ENCODE data around the gene KNOP1. TPM values are rescaled to one million over a fixed set of nuclear protein-coding genes. Genes with fewer than 3 reads are reported as not detected.
A peak's percentile ranks its signal among the peaks of the same experiment; 100 is the strongest.

KNOP1 gene
- total RNA-seq, 1 experiment from 2014 or later = 99.0 TPM

DNA sequence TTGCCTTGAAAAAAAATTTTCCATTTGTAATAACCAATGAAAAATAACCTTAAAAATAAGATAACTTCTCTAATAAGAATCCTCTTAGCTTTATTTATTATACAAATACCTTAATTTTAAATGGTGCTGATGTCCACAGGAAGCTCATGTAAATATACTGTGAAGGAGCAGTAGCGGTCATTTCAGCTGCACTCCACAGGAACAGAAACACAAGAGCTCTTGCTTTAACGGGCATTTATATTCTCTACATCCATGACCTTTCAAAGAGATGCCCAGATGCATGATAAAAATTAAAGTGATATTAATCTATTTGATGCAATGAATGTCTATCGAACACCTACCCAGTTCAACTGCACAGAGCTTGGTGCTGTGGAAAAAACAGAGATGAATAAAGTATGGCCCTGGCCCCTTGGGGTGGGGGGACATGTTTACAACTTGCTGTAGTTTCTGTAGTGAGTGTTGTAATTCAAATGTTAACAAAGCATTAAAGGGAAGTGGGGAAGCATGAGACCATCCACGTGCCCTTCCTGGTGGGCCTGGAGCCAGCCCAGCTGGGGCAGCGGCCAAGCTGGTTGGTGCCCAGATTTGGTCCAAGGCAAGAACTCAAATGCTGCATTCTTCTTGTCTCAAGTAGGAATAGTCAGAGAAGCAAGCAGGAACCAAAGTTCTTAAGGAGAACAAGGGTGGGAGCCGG, 48.0 kb upstream of the KNOP1 start:
- H3K27me3 Mint-ChIP-seq (ENCODE audit: unreplicated experiment) = no peaks in the 10 kb centered on the region
- H3K4me3 Mint-ChIP-seq (ENCODE audit: low read depth, unreplicated experiment) = no peak overlapping the region
- peaks cover 8% of the 10 kb centered on the region for H3K4me1 Mint-ChIP-seq (ENCODE audit: low read depth, unreplicated experiment)
- BruUV-seq (replicated peaks) = TSS peak; percentile 14
- no peak for DNase-seq
- peaks cover 11% of the 10 kb centered on the region for H3K36me3 Mint-ChIP-seq (ENCODE audit: insufficient read depth, unreplicated experiment)
- CTCF ChIA-PET = interaction anchor here (0.8 to 1.0 kb wide), 2 partner anchors 23 to 43 kb away, joined by 3 to 4 read pairs; no protein-coding TSS in a partner anchor
- intact Hi-C loops (cut with micrococcal nuclease; ENCODE audit: unreplicated experiment) = no loop called here
- H3K27ac Mint-ChIP-seq (ENCODE audit: unreplicated experiment) = no peak overlapping the region
- peaks cover 10% of the 10 kb centered on the region for H3K9me3 Mint-ChIP-seq (ENCODE audit: low read depth, unreplicated experiment)
- TF ChIP-seq, protein P1, sequence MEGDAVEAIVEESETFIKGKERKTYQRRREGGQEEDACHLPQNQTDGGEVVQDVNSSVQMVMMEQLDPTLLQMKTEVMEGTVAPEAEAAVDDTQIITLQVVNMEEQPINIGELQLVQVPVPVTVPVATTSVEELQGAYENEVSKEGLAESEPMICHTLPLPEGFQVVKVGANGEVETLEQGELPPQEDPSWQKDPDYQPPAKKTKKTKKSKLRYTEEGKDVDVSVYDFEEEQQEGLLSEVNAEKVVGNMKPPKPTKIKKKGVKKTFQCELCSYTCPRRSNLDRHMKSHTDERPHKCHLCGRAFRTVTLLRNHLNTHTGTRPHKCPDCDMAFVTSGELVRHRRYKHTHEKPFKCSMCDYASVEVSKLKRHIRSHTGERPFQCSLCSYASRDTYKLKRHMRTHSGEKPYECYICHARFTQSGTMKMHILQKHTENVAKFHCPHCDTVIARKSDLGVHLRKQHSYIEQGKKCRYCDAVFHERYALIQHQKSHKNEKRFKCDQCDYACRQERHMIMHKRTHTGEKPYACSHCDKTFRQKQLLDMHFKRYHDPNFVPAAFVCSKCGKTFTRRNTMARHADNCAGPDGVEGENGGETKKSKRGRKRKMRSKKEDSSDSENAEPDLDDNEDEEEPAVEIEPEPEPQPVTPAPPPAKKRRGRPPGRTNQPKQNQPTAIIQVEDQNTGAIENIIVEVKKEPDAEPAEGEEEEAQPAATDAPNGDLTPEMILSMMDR (IDR thresholded peaks at IDR 0.05; ENCODE audit: unreplicated experiment) = no peak

DNA sequence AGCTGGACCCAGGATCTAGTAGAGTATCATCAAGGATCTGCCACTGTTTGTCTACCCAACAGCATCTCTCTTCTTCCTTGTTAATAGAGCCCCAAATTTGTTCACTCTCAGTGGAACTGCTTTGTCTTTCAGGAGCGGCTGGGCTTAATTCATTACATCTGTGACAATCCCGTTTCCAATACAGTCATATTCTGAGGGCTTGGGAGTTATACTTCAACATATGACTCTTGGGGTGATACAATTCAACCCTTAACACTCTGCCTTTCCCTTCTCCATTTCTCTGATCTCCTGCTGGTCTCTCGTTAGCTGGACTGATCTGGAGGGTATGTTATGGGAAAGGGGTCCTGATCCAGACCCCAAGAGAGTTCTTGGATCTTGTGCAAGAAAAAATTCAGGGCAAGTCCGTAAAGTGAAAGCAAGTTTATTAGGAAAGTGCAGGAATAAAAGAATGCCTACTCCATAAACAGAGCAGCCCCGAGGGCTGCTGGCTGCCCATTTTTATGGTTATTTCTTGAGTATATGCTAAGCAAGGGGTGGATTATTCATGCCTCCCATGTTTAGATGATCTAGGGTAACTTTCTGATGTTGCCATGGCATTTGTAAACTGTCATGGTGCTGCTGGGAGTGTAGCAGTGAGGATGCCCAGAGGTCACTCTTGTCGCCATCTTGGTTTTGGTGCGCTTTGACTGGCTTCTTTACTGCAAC, 42.5 kb upstream of the KNOP1 start:
- no peaks in the 10 kb centered on the region for H3K27me3 Mint-ChIP-seq (ENCODE audit: unreplicated experiment)
- DNase-seq = no peak
- no peaks in the 10 kb centered on the region for H3K9me3 Mint-ChIP-seq (ENCODE audit: low read depth, unreplicated experiment)
- TF ChIP-seq, protein P1 (IDR thresholded peaks at IDR 0.05; ENCODE audit: unreplicated experiment) = no peak
- CTCF ChIA-PET = no interaction called here
- H3K36me3 Mint-ChIP-seq (ENCODE audit: insufficient read depth, unreplicated experiment) = peaks cover 9% of the 10 kb centered on the region
- no peak overlapping the region for H3K4me3 Mint-ChIP-seq (ENCODE audit: low read depth, unreplicated experiment)
- H3K4me1 Mint-ChIP-seq (ENCODE audit: low read depth, unreplicated experiment) = peaks cover 18% of the 10 kb centered on the region
- intact Hi-C loops (cut with micrococcal nuclease; ENCODE audit: unreplicated experiment) = no loop called here
- H3K27ac Mint-ChIP-seq (ENCODE audit: unreplicated experiment) = no peak overlapping the region
- BruUV-seq (replicated peaks) = no TSS peak

DNA sequence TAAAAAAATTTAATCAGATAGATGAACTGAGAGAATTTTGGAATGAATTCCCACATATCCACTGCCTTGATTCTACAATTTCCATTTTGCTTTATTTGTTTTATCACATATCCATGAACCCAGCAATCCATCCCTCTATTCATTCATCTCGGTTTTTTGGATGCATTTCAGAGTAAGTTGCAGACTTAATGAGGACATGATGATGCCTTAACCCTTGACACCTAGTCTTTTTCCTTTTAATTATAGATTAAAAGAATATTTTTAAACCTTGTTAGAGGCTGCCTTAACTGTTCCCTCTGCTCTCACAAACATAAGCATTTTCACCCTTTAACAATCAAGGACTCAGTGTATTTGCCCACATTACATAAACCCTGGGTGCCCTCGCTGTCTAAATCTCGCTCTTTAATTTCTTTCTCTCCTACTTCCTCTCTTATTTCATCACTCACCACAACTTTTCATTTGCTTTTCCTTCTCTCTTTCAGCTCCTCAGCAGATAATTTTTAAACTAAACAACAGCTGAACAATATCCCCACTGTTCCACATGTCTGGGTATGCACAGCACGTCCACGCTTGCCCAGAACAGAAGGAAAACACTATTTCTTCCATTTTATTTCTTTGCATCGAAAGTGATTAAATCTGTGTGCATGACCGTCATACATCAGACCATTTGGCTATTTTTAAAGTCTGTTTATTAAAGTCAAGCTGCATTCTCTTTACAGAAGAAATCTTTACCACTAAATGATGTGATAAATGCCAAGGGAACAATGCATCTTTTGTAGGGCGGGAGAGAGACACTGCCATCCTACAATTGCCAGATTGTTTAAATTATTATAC, 40.0 kb upstream of the KNOP1 start:
- Mint-ChIP-seq H3K9me3 (ENCODE audit: low read depth, unreplicated experiment) (no peaks in the 10 kb centered on the region), H3K27ac (ENCODE audit: unreplicated experiment) (peak overlapping the region; percentile 77), H3K27me3 (ENCODE audit: unreplicated experiment) (no peaks in the 10 kb centered on the region), H3K36me3 (ENCODE audit: insufficient read depth, unreplicated experiment) (peaks cover 26% of the 10 kb centered on the region), H3K4me1 (ENCODE audit: low read depth, unreplicated experiment) (peaks cover 43% of the 10 kb centered on the region), H3K4me3 (ENCODE audit: low read depth, unreplicated experiment) (peak overlapping the region; percentile 6)
- intact Hi-C loops (cut with micrococcal nuclease; ENCODE audit: unreplicated experiment) = no loop called here
- CTCF ChIA-PET = interaction anchor here (0.7 to 1.2 kb wide), 3 partner anchors 14 to 615 kb away, joined by 3 to 4 read pairs (median 3); no protein-coding TSS in a partner anchor
- TF ChIP-seq, protein P1 (IDR thresholded peaks at IDR 0.05; ENCODE audit: unreplicated experiment) = no peak
- BruUV-seq (replicated peaks) = no TSS peak
- DNase-seq = no peak

DNA sequence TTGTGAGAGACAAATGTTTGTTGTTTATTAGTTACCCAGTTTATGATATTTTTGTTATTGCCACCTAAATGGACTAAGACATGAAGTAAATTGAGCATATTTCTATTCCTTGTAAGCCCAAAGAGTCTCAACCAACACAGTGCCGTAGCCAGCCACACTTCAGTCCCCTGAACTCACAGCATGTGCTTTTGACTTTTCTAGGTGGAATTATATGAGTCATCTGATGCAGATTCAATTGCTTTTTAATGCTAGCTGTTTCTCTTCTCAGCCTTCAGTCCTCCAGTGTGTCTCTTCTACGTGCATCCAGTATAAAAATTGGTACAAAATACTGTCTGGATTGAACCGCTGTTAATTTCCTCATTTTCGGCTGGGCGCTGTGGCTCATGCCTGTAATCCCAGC, 39.0 kb upstream of the KNOP1 start:
- no peak overlapping the region for H3K4me3 Mint-ChIP-seq (ENCODE audit: low read depth, unreplicated experiment)
- DNase-seq = no peak
- BruUV-seq (replicated peaks) = no TSS peak
- peaks cover 53% of the 10 kb centered on the region for H3K4me1 Mint-ChIP-seq (ENCODE audit: low read depth, unreplicated experiment)
- H3K27me3 Mint-ChIP-seq (ENCODE audit: unreplicated experiment) = no peaks in the 10 kb centered on the region
- H3K27ac Mint-ChIP-seq (ENCODE audit: unreplicated experiment) = peak overlapping the region; percentile 76
- intact Hi-C loops (cut with micrococcal nuclease; ENCODE audit: unreplicated experiment) = no loop called here
- CTCF ChIA-PET = interaction anchor here (1.0 kb wide), 1 partner anchor 51 kb away, joined by 3 read pairs; no protein-coding TSS in a partner anchor
- peaks cover 26% of the 10 kb centered on the region for H3K36me3 Mint-ChIP-seq (ENCODE audit: insufficient read depth, unreplicated experiment)
- no peaks in the 10 kb centered on the region for H3K9me3 Mint-ChIP-seq (ENCODE audit: low read depth, unreplicated experiment)
- TF ChIP-seq, protein P1 (IDR thresholded peaks at IDR 0.05; ENCODE audit: unreplicated experiment) = no peak

All from Calu3 (cell line).